Measurements from ENCODE around the gene PLEKHA7.

The PLEKHA7 gene

GRCh38 chr11:16767957-16768356 is 246.3 kb downstream of the PLEKHA7 start:
- no peak for DNase-seq

- DNase-seq: no peak
Observed at GRCh38 chr11:16767137-16767536, 247.1 kb downstream of the PLEKHA7 start.

- DNase-seq: no peak
Observed at GRCh38 chr11:16764888-16765287, 249.3 kb downstream of the PLEKHA7 start.

- DNase-seq: no peak
Observed at GRCh38 chr11:16763746-16764145, 250.5 kb downstream of the PLEKHA7 start.

- DNase-seq: no peak
Observed at GRCh38 chr11:16759857-16760508, 254.2 kb downstream of the PLEKHA7 start.

- DNase-seq: no peak
Observed at GRCh38 chr11:16758382-16759024, 255.7 kb downstream of the PLEKHA7 start.

GRCh38 chr11:16750417-16750816 is 263.8 kb downstream of the PLEKHA7 start:
- no peak for DNase-seq

GRCh38 chr11:16749666-16750065 is 264.5 kb downstream of the PLEKHA7 start:
- DNase-seq: no peak

GRCh38 chr11:16749092-16749491 is 265.1 kb downstream of the PLEKHA7 start:
- no peak for DNase-seq

- DNase-seq: no peak
Observed at GRCh38 chr11:16745950-16746605, 268.1 kb downstream of the PLEKHA7 start.

GRCh38 chr11:16744128-16744725 is 270.0 kb downstream of the PLEKHA7 start:
- DNase-seq: no peak

GRCh38 chr11:16743478-16743877 is 270.7 kb downstream of the PLEKHA7 start:
- DNase-seq: no peak

GRCh38 chr11:16741473-16741872 is 272.7 kb downstream of the PLEKHA7 start:
- DNase-seq: no peak

- no peak for DNase-seq
Observed at GRCh38 chr11:16738947-16739815, 275.0 kb downstream of the PLEKHA7 start.

- DNase-seq: peak; percentile 78 to 90
Observed at GRCh38 chr11:16738193-16738946, 275.8 kb downstream of the PLEKHA7 start, which contains the start of gene C11orf58. C11orf58 (plus strand) TSS chr11:16738647; CDS start chr11:16738779, 132 bp downstream.

GRCh38 chr11:16737818-16738192 is 276.4 kb downstream of the PLEKHA7 start:
- no peak for DNase-seq

All from SHP77 (cell line).